GM12891 (cell line): Measurements from ENCODE around the gene TIMP2.

Experiments
- PAX5 ChIP-seq: IDR thresholded peaks from 2 replicates; pipeline ENCODE4 v1.6.1; 2011; ENCODE audit warnings: low read length, moderate library complexity, mild to moderate bottlenecking; ENCODE audit not compliant: insufficient read depth, severe bottlenecking
- POLR2A ChIP-seq: IDR thresholded peaks from 2 replicates; pipeline ENCODE4 v1.6.1; 2011; ENCODE audit warnings: low read depth, low read length, control low read depth
- POLR2AphosphoS5 ChIP-seq: IDR thresholded peaks from 2 replicates; pipeline ENCODE4 v1.6.1; 2011; ENCODE audit warnings: low read depth, low read length, control low read depth
- POU2F2 ChIP-seq: IDR thresholded peaks from 2 replicates; pipeline ENCODE4 v1.6.1; 2011; ENCODE audit warnings: low read depth, mild to moderate bottlenecking, control low read depth, low read length, moderate library complexity
- SPI1 ChIP-seq: IDR thresholded peaks from 2 replicates; pipeline ENCODE4 v1.6.1; 2011; ENCODE audit warnings: low read depth, low read length, control low read depth
- TAF1 ChIP-seq: IDR thresholded peaks from 2 replicates; pipeline ENCODE4 v1.6.1; 2011; ENCODE audit warnings: low read depth, low read length, control low read depth

GRCh38 chr17:78925234-78925633 lies at the start of gene TIMP2:
- TF ChIP-seq POLR2AphosphoS5, result no peak
- TF ChIP-seq TAF1, result no peak
- TF ChIP-seq POLR2A, result no peak
- TF ChIP-seq SPI1, result no peak
- TF ChIP-seq POU2F2, result no peak
- TF ChIP-seq PAX5, result no peak
